Middle frontal gyrus (tissue), 1 donor: ENCODE results near the gene CCK.
A peak's percentile ranks its signal among the peaks of the same experiment; 100 is the strongest.
"Not testable (repeated sequence)": the region's sequence is repeated elsewhere in the genome, so short reads cannot be mapped to it uniquely, and the experiment has no call there.

ENCODE experiments used
- DNase-seq: peaks from one replicate; pipeline ENCODE4 v3.0.0-alpha.2; 2015; ENCODE audit warnings: low spot score; ENCODE audit errors: extremely low spot score

The CCK gene, protein sequence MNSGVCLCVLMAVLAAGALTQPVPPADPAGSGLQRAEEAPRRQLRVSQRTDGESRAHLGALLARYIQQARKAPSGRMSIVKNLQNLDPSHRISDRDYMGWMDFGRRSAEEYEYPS

DNA sequence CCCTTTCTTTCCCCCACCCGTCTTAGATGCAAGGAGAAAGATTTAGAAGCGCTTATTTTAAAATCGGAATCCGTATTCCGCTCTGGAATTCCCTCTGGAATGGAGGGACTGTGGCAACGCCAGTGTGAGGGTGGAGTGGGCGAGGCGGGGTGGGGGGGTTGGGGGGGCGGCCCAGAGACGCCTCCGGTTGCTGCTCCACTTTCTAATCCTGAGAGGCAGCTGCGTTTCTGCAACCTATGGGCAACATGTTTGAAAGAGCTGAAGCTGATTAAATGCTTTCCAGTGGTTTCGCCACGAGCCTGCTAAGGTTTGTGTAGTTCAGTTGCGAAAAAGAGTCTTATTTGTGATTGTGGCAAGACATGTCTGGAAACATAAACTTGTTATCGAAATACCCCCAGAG, at the start of gene CCK:
CCK (minus strand) TSS at position 101 of the 400 bp plus-strand sequence. CDS start 2,555 bp downstream, outside the sequence.
- no peak for DNase-seq

DNA sequence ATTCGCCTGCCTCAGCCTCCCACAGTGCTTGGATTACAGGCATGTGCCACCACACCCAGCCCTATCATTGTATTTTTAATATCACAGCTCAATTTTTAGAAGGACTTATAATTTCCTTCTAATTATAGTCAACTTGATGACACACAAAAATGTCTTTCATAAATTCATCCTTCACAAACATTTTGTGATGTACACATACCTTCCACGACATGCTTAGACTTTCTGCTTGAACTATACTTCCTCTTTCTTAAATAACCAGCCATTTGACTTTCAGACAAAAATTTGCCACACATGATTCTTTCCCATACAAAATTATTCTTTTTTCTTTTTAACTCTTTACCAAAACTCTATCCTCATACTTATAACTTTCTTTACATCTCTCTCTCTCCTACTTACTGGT, 48.4 kb upstream of the CCK start:
- DNase-seq, result no peak

DNA sequence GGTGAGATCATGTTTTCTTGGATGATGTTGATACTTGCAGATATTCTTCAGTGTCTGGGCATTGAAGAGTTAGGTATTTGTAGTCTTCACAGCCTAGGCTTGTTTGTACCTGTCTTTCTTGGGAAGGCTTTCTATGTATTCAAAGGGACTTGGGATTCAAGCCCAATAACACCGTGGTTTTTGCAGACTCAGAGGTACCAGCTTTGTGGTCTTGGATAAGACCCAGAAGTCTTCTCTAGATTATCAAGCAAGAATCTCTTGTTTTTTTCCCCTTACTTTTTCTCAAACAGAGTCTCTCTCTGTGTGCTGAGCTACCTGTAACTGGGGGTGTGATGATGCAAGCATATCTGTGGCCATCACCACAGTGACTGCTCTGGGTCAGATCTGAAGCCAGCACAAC, 42.7 kb upstream of the CCK start:
- no peak for DNase-seq

DNA sequence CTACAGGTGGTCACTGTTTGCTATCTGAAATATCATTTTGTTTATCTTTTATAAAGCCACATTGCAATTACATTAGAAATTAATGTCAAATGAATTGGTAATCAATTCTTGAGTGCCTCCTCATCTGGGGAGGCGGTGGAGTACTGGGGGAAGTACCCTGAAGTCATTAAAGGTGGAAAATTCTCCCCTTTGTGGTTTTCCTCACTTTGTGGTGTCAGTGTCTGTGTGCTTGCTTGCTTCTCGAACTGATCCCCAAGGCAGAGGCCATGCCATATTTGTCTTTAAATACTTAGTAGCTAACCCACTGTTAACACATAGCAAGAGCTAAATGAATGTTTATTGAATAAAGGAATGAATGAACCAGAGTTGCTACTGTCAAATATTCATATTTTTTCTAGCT, 40.5 kb upstream of the CCK start:
- DNase-seq, result no peak

DNA sequence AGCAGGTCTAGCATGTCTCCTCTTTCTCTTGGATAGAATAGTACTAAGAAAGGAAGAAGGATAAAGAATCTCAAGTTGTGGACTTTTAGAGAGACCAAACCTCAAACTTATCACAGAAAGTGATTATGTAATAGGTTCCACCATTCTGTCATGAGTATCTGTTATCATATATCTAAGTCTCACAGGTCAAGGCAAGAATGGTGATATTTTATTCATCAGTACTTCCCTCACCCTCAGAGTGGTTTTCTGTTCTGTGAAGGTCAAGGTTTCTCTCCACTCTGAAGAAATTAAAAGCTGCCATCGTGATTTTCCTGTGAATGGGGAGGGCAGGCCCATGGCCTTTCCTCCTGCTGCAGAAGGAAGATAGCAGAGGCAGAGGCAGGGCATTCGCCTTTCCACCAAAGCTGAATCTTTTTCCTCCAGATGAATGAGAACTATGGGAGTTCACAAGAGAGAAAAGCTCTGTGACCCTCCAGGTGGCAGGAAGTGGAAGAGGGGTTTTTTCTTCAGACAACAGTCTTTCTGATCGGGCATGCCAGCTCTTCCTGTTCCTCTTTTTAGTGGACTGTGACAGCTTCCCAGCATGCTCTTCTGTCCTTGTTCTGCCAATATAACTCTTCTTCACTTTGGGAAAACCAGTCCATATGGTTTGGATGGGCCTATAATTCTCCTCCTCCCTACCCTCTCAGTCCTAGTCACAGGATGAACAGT, 37.1 kb upstream of the CCK start:
- no peak for DNase-seq

DNA sequence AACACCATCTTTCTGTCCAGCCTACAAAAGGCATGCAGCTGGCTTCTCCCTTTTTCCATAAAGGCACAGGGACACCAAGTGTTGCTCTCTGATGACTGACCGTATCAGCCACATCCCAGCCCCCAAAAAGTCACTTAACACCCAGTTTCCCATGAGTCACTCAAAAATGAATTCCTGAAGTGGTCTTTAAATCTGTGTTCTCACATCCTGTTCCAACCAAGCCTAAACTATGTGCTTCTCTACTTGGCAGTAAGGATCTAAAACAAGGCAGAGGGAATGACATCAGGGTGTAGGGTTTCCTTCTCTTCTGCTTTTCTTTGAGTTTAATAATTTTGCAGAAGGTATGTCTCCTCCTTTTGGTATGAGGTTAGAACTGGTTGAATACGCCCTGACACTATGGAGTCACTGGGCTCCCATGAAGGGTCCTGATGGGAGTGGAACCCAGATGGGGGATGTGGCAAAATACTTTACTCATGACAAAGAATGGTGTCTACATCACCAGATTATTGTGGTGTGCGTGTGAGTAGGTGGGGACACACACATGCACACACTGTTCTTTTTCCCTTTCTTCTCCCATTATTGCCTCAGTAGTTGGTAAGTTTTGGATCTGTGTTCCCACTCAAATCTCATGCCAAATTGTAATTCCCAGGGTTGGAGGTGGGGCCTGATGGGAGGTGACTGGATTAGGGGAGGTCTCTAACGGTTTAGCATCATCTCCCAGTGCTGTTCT, 35.6 kb upstream of the CCK start:
- no peak for DNase-seq

DNA sequence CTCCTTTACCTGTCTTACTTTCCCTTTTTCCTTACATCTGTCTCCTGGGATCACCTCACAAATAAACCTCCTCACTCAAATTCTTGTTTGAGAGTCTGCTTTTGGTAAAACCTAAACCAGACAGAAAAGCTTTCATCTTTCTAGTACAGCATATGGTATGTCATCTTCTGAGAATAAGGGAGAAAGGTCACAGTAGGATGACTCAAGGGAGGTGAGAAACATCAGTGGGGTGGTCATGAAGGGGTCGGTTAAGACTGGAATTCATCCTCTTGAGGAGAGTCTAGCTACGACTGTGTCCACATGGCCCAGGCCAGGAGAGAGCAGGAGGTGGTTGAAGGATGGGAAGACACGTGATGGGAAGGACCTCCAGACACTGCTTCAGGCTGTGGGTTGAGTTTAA, 34.8 kb upstream of the CCK start:
- no peak for DNase-seq

DNA sequence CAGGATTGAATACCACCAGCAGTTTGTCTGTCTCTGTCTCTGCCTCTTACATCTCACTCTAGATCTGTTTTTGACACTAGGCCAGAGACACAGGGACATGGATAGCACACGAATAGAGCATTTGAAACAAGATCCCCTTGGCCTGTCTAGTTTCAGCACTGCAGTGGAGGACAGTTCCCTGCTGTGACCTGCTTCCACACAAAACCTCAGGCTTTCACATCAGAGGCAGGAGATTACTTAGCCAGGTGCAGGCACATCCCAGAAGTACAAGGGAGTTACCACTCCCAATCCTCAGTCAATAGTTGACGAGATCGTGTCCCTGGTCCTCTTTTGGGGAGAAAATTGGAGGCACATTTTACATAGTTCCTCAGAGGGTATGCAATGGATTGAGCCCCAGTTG, 34.0 kb upstream of the CCK start:
- no peak for DNase-seq

DNA sequence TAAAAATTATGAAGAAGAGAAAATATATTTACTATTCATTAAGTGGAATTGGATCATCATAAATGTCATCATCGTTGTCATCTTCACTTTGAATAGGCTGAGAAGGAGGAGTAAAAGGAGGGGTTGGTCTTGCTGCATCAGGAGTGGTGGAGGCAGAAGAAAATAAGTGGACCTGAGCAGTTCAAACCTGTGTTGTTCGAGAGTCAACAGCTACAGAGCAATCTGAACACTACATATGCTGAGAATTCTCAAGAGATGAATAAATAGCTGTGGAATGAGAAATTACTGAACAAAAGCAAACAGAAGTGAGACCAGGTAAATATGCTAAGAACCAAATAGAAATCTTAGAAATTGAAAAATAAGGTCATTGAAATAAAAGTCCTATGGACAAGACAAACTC, 32.3 kb upstream of the CCK start:
- DNase-seq, result no peak

DNA sequence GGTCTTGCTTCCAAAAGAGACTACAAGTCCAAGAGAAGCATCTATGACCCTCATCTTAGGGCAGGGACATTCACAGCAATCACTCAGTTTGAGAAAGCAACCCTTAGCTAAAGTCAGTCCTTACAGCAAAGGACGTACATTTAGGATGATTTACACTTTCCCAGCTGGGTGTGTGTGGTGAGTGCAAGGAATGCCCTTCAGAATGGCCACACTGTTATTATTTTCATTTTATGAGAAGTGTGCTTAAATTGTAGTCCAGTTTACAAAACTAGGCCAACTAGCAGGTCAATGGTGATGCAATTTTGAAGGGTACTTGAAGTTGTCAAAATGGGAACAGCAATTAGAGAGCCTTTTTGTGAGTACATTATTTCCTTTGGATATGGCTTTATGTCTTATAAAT, 26.0 kb upstream of the CCK start:
- no peak for DNase-seq

DNA sequence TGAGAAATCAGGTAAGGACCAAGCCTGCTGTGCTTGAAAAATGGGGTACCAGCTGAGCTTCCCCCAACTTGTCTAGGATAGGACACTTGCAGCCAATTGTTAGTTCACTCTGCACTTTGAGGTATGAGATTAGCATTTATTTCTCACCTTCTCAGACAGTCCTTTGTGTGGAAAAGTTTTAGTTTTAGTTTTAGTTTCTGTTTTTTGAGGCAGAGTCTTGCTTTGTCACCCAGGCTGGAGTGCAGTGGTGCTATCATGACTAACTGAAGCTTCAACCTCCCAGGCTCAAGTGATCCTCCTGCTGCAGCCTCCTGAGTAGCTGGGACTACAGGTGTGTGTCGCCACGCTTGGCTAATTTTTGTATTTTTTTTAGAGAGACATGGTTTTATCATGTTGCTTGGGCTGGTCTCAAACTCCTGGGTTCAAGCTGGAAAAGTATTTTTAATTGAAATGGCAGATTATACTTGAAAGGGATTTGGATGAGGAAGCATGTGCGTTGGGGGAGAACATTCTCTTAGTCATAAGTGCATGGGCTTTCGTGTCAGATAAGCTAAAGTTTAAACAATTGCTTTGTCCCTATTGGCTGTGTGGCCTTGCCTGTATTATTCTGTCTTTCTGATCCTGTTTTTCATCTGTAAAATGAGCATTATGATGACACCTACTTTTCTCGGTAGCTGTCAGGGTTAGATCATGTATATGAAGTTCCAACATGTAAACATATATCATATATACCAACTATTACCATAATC, 25.2 kb upstream of the CCK start:
- DNase-seq, result no peak

DNA sequence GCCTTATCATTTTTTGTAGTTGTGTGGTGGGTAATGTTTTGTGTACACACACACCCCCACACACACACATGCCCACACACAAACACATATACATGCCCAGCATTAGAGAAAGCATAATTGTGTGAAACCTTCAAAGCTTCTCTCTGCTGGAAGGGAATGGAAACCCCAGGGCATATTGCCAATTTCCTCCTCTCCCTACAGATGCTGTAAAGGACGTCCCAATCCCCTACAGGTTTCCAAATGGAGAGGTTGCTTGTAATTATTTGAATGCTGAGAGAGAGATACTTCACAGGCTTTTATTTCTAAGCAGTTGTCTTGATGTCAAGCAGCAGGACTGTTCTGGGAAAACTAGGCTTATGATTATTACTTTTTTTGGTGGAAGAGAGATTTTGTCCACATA, 23.0 kb upstream of the CCK start:
- no peak for DNase-seq

DNA sequence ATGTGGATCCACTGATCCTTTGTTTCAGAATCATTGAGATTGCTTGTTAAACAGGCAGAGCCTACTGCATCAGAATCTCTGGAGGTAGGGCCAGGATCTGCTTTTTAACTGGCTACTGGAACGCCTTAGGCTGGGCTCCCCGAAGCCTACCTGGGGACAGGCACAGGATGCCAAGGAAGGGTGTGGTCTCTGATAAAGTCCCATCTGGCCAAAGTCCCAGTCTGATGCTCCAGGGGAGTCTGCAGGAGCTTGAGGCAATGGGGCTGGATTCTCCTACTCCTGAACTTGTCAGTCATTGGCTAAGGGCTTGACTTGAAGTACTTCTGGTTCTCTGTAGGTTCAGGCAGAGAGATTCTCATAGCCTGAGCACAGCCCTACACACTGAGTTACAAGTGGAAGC, 22.4 kb upstream of the CCK start:
- DNase-seq, result no peak

DNA sequence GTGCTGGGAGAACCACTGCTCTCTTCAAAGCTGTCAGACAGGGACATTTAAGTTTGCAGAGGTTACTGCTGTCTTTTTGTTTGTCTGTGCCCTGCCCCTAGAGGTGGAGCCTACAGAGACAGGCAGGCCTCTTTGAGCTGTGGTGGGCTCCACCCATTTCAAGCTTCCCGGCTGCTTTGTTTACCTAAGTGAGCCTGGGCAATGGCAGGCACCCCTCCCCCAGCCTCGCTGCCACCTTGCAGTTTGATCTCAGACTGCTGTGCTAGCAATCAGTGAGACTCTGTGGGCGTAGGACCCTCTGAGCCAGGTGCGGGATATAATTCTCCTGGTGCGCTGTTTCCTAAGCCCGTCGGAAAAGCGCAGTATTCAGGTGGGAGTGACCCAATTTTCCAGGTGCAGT, 21.4 kb upstream of the CCK start:
- not testable (repeated sequence) for DNase-seq

DNA sequence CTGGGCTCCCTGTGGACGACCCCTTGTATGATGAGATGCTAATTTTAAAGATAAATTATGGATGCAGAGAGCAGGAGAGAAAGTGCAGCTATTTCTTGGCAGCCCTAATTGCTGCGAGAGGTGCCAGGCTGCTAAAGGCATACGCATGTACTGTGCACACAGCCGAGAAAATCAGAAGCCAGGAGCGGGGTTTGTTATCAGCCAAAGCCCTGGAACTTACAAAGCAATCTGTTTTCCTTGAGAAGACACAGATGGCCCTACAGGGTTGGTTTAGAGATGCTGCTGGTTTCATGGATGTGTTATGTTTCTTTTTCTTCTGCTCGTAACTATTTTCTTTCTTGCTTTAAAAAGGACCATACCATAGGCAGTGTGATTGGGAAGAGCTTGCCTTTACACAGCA, 11.7 kb upstream of the CCK start:
- peak; percentile 47 for DNase-seq

DNA sequence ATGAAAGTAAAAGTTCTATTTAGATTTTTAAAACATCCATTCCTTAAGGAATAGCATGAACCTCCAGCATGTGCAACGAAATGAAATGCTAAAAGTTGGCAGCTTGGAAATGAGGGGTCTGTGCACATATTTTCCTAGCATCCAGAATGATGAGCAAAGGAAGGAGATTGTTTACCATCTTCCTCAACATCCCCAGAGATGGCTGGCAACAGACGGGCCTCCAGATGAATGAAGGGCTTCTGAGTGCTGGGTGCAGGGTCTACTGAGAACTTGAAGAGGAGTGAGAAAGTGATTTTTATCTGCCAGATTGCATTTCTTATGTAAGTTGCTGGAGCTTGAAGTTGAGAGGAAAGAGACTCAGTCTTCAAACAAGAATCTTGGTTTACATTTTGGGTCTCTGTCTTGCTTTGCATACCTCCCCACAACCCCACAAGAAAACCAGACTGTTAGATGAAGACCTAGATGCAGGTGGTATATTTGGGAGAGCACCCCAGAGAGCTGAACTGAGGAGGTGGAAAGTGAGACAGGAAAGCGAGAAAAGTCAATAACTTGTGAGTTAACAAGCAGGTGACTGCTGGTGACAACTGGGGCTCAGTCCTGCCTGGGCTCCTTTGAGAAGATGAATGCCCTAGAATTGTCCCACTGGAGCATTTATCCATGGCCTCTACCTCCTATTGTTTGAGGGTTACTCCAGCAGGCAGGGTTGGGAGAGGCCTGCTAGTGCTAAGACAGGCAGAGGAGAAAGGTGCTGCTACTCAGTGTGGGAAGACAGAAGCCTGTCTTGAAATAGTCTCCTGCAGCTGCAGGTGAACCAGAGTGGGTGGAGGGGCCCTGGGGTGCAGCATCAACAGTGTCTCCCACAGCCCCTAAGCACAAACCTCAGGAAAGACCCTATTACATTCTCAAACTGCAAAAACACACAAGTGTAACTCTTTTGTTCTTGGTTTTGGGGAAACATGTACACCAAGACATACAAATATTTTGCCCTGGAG, 10.5 kb upstream of the CCK start:
- DNase-seq, result no peak

DNA sequence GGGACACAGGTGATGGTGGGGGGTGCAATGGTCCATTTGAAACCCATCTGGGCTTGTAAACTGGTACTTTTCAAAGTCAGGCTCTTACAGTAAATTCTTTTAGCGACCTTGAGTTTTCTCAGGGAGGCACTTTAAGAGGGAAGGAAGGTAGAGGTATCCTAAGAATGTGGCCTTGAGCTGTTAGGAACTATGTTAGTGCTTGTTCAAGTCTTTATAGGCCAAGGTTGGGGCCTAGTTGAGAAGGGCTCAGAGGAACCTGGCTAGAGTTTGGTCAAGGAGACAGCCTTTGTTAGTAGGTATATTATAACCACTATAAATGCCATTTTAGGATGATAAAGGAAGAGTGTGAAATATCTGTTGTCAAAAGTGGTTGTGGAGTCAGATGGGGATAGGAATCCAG, 9.2 kb upstream of the CCK start:
- DNase-seq, result no peak

DNA sequence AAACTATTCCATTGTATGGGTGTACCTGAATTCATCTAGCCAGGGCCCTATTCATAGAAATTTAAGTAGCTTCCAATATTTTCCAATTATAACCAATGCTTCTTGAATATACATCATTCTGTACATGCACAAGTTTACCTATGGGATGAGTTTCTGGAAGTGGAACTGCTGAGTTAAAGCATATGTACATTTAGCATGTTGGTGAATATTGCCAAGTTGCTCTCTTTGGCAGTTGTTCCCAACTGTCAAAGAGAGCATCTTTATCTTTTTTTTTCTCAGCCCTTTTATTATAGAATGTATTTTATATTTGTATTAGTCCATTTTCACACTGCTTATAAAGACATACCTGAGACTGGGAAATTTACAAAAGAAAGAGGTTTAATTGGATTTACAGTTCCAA, 8.3 kb upstream of the CCK start:
- DNase-seq, result no peak

DNA sequence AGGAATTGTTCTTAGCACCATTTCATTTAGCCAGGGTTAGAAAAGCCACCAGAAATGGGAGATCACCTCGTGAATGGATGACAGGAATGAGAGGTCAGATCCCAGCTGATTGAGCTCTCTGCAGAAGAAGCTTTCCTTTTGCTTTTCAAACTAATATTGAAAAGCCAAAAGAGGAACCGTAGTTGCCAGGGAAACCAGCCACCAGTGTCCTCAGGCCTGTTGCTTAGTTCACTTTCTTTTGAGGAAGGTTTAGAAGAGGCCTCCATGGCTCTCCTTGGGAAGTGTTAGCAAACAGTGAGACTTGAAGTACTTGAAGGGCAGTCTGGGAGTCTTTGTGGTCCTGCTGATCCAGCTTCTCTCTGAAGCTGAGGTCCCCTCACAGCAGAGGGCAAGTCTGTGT, 7.4 kb upstream of the CCK start:
- no peak for DNase-seq

DNA sequence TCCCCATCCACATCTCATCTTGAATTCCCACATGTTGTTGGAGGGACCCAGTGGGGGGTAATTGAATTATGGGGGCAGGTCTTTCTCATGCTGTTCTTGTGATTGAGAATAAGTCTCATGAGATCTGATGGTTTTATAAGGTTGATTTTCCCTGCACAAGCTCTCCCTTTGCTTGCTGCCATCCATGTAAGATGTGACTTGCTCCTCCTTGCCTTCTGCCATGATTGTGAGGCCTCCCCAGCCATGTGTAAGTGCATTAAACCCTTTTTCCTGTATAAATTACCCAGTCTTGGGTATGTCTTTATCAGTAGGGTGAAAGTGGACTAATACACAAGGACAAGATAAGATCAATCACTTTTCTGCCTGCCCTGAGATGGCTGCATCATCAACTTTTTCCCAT, 5.8 kb upstream of the CCK start:
- no peak for DNase-seq

DNA sequence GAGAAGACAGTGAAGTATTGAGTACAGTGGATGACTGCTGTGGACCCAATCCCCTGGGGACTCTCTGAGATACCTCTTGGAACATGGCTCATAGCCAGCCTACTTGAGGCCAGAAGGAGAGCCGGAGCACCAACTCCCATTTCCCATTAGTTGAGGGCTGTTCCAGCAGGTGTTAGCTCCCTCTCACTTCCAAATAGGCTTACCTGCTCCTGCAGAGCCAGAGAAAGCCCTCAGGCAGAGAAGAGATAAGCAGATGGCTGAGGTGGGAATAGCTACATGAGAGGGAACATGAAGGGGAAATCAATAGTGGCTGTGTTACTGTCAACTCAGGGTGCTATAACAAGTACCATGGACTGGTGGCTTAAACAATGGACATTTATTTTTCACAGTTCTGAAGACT, 4.6 kb upstream of the CCK start:
- no peak for DNase-seq
